Fibroblast of lung (primary cell): Measurements from ENCODE around the gene NAV3.

ENCODE experiments used
- EZH2 ChIP-seq: IDR thresholded peaks from 2 replicates; pipeline ENCODE4 v1.5.1; 2012; ENCODE audit warnings: low read length, control low read depth, mild to moderate bottlenecking; ENCODE audit errors: missing control alignments
- TF ChIP-seq, protein P1 (sequence below), 2 donors: IDR thresholded peaks in 1 of 2; conservative IDR thresholded peaks in 1 of 2; 1 replicate in 1 of 2; 2 replicates in 1 of 2; pipeline ENCODE4 v1.5.1; 2011 to 2012; ENCODE audit warnings: low read length in 2 of 2, control low read depth in 1 of 2, inconsistent platforms in 1 of 2, low read depth in 1 of 2, mild to moderate bottlenecking in 1 of 2

DNA sequence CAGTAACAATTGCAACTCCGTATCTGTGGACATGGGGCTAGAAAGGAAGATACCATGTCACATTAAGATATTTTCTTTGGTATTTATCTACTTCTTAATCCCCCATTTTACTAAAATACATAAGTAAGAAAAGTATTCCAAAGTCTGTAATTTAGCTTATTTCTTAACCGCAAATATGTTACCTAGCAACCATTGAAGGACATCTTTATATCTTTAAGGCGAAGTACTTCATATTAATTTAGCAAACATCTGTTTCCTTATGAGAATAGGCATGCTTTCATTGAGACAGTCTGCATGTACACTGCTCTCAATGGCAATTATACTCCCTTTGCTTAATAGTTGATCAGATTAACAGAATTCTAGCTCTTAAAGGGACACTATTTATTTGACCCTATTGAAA lies 88.8 kb downstream of the NAV3 start:
- TF ChIP-seq, protein P1, sequence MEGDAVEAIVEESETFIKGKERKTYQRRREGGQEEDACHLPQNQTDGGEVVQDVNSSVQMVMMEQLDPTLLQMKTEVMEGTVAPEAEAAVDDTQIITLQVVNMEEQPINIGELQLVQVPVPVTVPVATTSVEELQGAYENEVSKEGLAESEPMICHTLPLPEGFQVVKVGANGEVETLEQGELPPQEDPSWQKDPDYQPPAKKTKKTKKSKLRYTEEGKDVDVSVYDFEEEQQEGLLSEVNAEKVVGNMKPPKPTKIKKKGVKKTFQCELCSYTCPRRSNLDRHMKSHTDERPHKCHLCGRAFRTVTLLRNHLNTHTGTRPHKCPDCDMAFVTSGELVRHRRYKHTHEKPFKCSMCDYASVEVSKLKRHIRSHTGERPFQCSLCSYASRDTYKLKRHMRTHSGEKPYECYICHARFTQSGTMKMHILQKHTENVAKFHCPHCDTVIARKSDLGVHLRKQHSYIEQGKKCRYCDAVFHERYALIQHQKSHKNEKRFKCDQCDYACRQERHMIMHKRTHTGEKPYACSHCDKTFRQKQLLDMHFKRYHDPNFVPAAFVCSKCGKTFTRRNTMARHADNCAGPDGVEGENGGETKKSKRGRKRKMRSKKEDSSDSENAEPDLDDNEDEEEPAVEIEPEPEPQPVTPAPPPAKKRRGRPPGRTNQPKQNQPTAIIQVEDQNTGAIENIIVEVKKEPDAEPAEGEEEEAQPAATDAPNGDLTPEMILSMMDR (conservative IDR thresholded peaks at IDR 0.05 in 1 of 2, IDR thresholded peaks at IDR 0.05 in 1 of 2; ENCODE audit: low read depth in 1 of 2, low read length in 2 of 2), result no peak
- no peak for TF ChIP-seq EZH2
